Left ventricle myocardium inferior (tissue), 1 donor: ENCODE results near the gene CDH4. TPM values are rescaled to one million over a fixed set of nuclear protein-coding genes. Genes with fewer than 3 reads are reported as not detected.

Source experiments
- DNase-seq: peaks from one replicate; pipeline ENCODE4 v3.0.0-alpha.2; 2020
- H3K27ac ChIP-seq: fragments of 200-600 bp; replicated peaks from 2 replicates; pipeline ENCODE4 v1.8.0; 2021
- H3K27me3 ChIP-seq: fragments of 200-600 bp; 2 replicates; pipeline ENCODE4 v1.8.0; 2021; ENCODE audit warnings: low read depth
- H3K36me3 ChIP-seq: fragments of 200-600 bp; 2 replicates; pipeline ENCODE4 v1.8.0; 2021
- H3K4me1 ChIP-seq: fragments of 200-600 bp; 2 replicates; pipeline ENCODE4 v1.8.0; 2021
- H3K4me3 ChIP-seq: fragments of 200-600 bp; 2 replicates; pipeline ENCODE4 v1.8.0; 2021; ENCODE audit warnings: mild to moderate bottlenecking, moderate library complexity
- H3K9me3 ChIP-seq: fragments of 200-600 bp; replicated peaks from 2 replicates; pipeline ENCODE4 v1.8.0; 2021
- intact Hi-C: fragments of 100-400 bp; cut with micrococcal nuclease; formaldehyde crosslinking; loops from one replicate; pipeline ENCODE4 v1.11.0; 2022
- total RNA-seq: library from RNA; stranded (reverse); fragmentation: NEBNext Ultra II Directional; extraction: Animal tissue kit (Norgen Biotek cat#: 25700); gene quantifications from one replicate; pipeline ENCODE4 v1.2.1, GENCODE V29; 2021
- TF ChIP-seq, protein P1 (sequence below): fragments of 200-600 bp; IDR thresholded peaks from 2 replicates; pipeline ENCODE4 v1.8.0; 2021; ENCODE audit warnings: antibody characterized with exemption, mild to moderate bottlenecking, borderline replicate concordance
- donor health status: DM: no; HTN: yes; CAD: no; lungs with severe emphysema.

The CDH4 gene
- total RNA-seq, 1 donor from 2014 or later: 0.05 TPM

DNA sequence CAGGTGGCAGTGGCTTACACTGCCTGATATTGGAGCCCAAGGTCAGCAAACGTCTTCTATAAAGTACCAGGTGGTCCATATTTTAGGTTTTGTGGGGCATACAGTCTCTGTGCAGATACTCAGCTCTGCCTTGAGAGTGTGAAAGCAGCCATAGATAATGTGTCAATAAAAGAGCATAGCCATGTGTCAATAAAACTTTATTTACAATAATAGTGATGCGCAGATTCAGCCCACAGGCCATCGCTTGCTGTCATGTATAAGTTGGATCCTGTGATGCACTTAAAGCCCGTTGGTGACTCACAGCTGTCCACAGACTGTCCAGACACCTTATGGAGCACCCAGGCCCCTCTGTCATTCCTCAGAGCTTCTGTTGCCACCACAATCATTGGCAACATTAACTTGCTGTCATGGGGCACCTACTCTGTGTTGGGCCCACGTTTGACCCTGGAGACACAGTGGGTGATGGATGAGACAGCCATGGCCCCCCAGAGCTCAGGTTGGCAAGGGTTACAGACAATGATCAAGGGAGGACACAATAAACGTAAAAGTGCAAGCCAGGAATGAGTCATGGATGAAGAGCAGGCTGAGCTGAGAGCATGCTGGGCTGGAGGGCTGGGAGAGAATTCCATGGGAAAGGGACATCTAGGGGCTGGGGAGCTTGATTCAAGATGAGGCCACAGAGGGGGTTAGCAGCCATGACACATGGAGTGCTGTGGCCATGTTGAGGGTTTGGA, 640.0 kb downstream of the CDH4 start:
- no peaks in the 10 kb centered on the region for H3K36me3 ChIP-seq
- no peak for DNase-seq
- intact Hi-C loops: no loop called here
- H3K27me3 ChIP-seq: peaks cover 53% of the 10 kb centered on the region
- no peaks in the 10 kb centered on the region for H3K9me3 ChIP-seq
- TF ChIP-seq, protein P1, sequence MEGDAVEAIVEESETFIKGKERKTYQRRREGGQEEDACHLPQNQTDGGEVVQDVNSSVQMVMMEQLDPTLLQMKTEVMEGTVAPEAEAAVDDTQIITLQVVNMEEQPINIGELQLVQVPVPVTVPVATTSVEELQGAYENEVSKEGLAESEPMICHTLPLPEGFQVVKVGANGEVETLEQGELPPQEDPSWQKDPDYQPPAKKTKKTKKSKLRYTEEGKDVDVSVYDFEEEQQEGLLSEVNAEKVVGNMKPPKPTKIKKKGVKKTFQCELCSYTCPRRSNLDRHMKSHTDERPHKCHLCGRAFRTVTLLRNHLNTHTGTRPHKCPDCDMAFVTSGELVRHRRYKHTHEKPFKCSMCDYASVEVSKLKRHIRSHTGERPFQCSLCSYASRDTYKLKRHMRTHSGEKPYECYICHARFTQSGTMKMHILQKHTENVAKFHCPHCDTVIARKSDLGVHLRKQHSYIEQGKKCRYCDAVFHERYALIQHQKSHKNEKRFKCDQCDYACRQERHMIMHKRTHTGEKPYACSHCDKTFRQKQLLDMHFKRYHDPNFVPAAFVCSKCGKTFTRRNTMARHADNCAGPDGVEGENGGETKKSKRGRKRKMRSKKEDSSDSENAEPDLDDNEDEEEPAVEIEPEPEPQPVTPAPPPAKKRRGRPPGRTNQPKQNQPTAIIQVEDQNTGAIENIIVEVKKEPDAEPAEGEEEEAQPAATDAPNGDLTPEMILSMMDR: no peak
- H3K4me3 ChIP-seq: no peak overlapping the region
- no peak overlapping the region for H3K27ac ChIP-seq
- no peaks in the 10 kb centered on the region for H3K4me1 ChIP-seq

DNA sequence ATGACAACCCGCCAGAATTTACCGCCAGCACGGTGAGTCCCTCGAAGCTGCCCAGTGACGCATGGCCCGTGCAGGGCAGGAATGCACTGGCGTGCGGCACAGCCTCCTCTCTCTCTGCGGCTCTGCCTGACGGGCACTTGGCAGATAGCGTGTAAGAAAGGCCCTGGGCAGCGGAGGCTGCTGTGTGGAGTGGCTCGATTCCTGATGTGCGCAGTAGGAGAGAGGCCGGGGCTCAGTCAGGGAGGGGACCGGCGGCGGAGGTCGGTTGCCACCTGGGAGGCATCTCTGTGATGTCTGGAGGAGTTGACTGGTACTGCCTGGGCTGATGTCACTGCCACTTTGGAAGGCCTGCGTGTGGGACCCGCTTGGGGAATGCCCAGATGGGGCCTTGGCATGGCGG, 643.0 kb downstream of the CDH4 start:
- Histone ChIP-seq H3K36me3 (no peaks in the 10 kb centered on the region), H3K9me3 (no peaks in the 10 kb centered on the region), H3K27me3 (peaks cover 63% of the 10 kb centered on the region), H3K27ac (no peak overlapping the region), H3K4me3 (no peak overlapping the region), H3K4me1 (no peaks in the 10 kb centered on the region)
- intact Hi-C loops: no loop called here
- no peak for DNase-seq
- TF ChIP-seq, protein P1: no peak

DNA sequence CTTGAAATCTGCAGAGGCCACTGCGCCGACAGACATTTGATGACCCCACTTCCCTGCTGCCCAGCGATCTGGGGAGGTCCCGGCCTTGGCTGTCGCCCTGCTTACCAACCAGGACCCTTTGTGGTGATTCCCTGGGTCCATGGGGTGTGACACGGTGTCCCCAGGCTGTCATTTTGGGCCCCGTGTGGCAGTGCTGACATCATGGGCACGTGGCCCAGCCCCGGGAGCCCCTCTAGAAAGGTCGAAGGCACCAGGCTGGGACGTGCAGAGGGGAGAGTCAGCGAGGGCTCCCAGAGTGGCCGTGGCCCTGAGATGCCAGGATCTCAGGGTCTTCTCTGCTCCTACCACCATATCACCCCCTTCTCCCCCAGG, 643.6 kb downstream of the CDH4 start:
- Histone ChIP-seq H3K4me1 (no peaks in the 10 kb centered on the region), H3K36me3 (no peaks in the 10 kb centered on the region), H3K27ac (no peak overlapping the region), H3K27me3 (peaks cover 68% of the 10 kb centered on the region), H3K9me3 (no peaks in the 10 kb centered on the region), H3K4me3 (no peak overlapping the region)
- no peak for DNase-seq
- TF ChIP-seq, protein P1: no peak
- intact Hi-C loops: no loop called here

DNA sequence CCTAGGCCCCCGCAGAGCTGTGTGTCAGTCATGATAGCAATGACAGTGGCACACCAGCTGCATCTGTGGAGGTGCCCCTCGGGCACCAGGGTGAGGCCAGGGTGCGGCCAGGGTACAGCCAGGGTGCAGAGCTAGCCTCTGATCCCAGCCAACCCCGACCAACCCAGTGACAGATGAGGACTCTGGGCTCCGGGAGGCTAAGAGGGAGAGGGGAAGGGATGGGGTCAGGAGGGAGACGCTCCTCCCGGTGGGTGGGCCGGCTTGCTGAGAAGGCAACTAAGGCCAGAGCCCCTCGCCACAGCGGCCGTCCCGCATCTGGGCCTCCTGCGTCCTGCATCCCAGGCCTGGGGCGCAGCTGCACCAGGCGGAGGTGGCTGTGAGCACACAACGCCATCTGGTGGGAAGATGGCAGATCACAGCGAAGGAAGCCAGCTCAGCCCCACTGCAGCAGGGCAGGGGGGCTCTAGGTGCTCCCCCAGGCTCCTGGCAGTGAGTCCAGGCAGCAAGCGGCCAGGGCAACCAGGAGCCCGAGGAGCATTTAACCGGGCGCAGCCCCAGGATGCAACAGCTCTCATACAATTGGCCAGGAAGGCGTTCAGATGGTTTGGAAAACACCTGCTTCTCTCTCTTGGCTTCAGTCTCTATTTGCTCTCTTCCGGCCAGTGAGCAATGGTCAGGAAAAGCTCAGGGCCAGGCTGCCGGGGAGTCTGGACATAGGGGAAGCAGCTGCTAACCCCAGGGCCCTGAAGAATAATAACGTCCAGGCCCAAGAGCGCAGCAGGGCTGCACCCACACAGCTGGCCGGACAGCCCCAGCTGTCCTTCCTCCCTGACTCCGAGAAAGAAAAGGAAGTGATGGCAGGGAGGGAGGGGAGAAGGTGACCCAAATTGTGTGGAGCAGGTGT, 644.2 kb downstream of the CDH4 start:
- Histone ChIP-seq H3K27ac (no peak overlapping the region), H3K4me3 (no peak overlapping the region), H3K4me1 (no peaks in the 10 kb centered on the region), H3K27me3 (peaks cover 65% of the 10 kb centered on the region), H3K36me3 (no peaks in the 10 kb centered on the region), H3K9me3 (no peaks in the 10 kb centered on the region)
- TF ChIP-seq, protein P1: peak; percentile 77
- intact Hi-C loops: no loop called here
- peak; percentile 22 for DNase-seq

DNA sequence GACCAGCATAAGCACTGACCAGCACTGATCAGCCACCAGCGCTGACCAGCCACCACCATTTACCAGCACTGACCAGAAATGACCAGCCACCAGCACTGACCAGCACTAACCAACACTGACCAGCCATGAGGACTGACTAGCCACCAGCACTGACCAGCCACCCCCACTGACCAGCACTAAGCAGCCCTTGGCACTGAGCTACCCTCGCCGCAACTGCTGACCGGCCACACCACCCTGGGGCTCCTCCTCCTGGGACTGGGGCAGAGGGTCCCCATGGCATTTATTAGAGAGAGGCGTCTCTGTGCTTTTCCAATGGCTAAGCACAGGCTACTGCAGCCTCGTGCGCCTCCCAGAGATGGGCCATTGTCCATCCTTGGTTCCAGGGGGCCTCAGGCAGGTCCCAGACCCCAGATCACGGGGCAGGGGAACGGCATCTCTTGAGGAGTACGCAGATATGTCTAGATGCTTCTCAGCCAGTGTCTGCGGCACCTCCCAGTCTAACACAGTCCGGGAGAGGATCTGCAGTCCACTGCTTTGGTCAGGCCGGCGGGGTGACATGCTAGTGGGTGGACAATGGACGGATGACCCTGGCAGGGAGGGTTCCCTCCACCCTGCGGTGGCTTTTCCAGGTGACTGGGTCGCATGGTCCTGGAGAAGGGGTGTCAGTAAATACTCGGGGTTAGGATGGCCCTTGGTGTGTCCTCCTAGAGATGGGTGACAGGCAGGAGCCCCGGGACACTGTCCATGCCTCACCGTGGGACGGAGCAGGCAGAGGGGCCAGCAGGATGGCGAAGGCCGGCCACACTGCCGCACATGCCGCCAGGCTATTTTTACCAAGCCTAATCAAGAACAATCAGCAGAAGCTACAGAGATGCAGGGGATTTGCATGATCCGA, 645.6 kb downstream of the CDH4 start:
- Histone ChIP-seq H3K9me3 (no peaks in the 10 kb centered on the region), H3K36me3 (no peaks in the 10 kb centered on the region), H3K4me1 (no peaks in the 10 kb centered on the region), H3K27me3 (peaks cover 65% of the 10 kb centered on the region), H3K27ac (no peak overlapping the region), H3K4me3 (no peak overlapping the region)
- intact Hi-C loops: no loop called here
- TF ChIP-seq, protein P1: no peak
- DNase-seq: no peak
